OCI-LY7 (cell line): Measurements from ENCODE around the gene PLXNB2.

Source experiments
- CTCF ChIP-seq: fragments of 200-600 bp; sonication (generic); conservative IDR thresholded peaks from 2 replicates; pipeline ENCODE4 v1.5.1; 2014; ENCODE audit warnings: mild to moderate bottlenecking, antibody characterized with exemption, low read length, moderate library complexity, mixed read lengths
- EZH2phosphoT487 ChIP-seq: fragments of 200-600 bp; sonication (generic); IDR thresholded peaks from 2 replicates; pipeline ENCODE4 v1.6.1; 2018; ENCODE audit warnings: low read depth, borderline replicate concordance, mild to moderate bottlenecking, mixed run types, antibody characterized with exemption, low read length, moderate library complexity, mixed read lengths

- no peak for TF ChIP-seq CTCF
- no peak for TF ChIP-seq EZH2phosphoT487
These were observed 63.6 kb downstream of the PLXNB2 start for GRCh38 chr22:50243685-50244419.
